Stimulated activated CD4-positive, alpha-beta T cell treated with anti-CD3 and anti-CD28 coated beads, Interleukin-1b, Interleukin-23, amount 100 ng/mL, for 4 hours (primary cell): Measurements from ENCODE around the gene GFER.

Experiments
- DNase-seq, 2 donors: peaks; one replicate each; pipeline ENCODE4 v3.0.0-alpha.2; 2020; ENCODE audit warnings: low read depth in 2 of 2

The GFER gene

GRCh38 chr16:1990351-1991134, 6.5 kb downstream of the GFER start:
- peak in 1 of 2 donors; percentile 36 for DNase-seq

- DNase-seq: no peak
Measured at GRCh38 chr16:1991135-1991551, 7.2 kb downstream of the GFER start.

GRCh38 chr16:1991588-1991947, 7.6 kb downstream of the GFER start:
- DNase-seq: no peak

- DNase-seq: peak; percentile 99
Measured at GRCh38 chr16:1991948-1992703, 8.1 kb downstream of the GFER start.

GRCh38 chr16:1992704-1993317, 8.8 kb downstream of the GFER start:
- DNase-seq: no peak

GRCh38 chr16:1993731-1994131, 9.7 kb downstream of the GFER start:
- no peak for DNase-seq

GRCh38 chr16:1997494-1998359, 13.7 kb downstream of the GFER start:
- DNase-seq: no peak

- no peak for DNase-seq
Measured at GRCh38 chr16:1998360-1998835, 14.4 kb downstream of the GFER start.

- no peak for DNase-seq
Measured at GRCh38 chr16:1998852-1999801, 15.1 kb downstream of the GFER start.

DNA sequence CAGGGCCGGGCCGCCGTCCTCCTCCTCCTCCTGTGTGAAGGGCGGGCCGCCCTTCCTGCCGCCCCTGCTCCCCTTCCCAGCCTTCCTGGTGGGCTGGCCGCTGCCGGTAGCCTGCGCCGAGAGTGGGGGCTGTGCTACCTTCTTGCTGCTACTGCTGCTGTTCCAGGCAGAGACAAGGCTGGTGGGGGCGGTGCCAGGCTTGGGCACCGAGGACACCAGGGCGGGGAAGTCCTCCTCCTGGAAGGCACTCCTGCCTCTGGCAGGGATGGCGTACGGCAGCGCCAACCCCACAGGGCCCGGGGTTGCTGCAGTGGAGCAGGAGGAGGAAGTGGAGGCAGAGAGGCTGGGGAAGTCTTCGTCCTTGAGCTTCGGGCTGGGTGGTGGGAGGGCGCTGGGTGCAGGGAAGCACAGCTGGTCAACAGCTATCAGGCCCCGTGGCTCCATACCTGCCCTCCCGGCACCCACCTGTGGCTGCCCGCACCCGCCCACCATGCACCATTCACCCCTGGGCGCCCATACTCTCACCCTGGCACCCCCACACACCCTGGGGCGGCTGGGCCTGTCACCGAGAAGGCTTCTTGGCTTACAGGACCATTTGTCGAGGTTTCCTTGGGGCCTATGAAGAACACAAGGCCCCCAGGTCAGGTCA, 16.0 kb downstream of the GFER start:
- DNase-seq: no peak

GRCh38 chr16:2001035-2001434, 17.0 kb downstream of the GFER start:
- DNase-seq: no peak

- DNase-seq: no peak
Measured at GRCh38 chr16:2001456-2002355, 17.7 kb downstream of the GFER start.

GRCh38 chr16:2002406-2003230, 18.6 kb downstream of the GFER start:
- no peak for DNase-seq

DNA sequence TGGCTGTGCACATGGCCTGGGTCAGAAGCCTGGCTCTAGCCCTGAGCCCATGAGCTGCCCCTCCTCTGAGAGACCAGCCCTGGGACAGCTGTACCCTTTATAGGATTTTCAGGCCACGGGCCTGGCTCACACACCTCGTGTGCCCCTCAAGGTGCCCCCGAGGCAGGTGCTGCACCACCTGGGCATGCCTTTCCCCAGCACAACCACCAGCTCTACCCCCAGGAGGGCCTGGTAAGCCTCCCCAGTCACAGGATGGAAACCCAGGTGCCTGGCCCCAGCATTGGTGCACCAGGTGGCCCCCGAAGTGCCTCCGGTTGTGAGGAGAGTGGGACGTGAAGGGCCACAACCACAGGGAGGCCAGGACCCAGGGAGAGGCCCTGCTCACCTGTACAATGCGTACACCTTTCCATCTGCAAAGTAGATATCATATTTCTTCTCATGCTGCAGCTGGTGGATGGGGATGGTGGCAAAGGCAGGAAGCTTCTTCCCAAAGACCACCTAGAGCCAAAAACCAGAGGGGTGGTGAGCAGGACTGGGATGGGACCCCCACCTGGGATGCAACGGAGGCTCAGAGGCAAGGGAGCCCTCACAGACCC, 19.3 kb downstream of the GFER start:
- no peak for DNase-seq

DNA sequence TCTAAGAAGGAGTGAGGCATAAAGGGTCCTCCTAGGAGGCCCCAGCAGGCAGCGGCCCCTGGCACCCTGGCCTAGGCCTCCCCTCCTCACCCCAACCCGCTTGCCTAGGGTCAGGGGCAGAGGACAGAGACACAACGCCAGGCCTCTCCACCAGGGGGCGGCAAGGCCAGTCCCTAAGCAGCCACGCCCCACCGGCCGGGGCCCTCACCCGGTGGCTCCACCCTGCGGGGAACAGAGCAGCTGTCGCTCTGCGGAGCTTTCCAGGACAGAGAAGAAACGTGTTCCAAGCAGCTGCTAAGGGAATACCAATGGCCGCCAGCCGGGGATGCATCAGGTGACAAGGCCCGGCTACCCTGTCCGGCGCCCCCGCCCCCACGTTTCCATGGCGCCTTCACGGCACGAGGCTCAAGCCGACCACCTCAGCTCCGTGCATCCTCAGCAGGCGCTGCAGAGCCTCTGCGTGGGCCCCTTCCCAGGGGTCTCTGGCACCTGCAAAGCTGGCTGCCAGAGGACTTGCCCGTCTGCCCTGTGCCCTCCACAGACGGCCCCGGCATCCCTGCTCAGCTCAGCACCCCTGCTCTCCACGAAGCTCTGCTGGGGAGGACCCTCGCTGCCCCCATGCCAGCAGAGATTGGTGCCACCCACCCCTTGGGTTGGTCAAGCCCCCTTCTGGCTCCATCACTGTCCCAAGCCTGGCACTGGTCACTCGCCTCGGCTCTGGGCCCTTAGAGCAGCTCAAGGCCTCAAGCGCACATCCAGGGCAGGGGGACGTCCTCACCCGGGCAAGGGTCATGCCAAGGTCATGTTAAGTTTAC, 20.0 kb downstream of the GFER start:
- peak; percentile 71 to 85 for DNase-seq

DNA sequence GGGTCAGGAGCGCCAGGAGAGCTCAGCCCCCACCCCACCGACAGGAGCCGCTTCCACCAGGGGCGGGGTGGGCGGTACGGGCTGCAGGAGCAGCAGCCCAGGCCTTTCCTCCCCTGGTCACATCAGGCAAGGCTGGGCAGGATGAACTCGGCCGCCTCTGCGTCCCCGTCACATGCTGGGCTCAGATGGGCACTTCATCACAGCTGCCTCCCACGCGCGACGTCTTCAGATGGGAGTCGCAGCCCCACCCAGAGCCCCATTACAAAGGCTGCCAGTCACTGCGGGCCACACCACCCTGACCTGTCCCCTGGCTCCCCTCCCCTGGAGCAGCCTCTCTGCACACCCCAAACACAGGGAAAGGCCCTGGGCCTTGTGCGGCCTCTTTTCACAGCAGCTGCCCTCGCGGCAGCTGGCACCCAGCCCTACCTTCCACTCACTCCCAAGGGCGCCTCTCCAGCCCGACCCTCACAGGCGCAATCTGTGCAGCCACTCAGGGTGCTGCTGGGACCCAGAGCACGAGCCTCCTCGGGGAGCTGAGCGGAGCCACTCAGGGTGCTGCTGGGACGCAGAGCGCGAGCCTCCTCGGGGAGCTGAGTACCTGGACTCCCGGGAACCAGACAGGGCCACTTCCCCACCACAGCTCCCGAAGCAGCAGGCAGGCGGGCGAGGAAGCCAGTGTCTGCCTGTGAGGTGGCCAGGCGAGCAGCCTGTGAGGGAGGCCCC, 21.0 kb downstream of the GFER start:
- DNase-seq: no peak
